Endothelial cell of umbilical vein (primary cell): ENCODE measurements around the gene LTBP1.

ENCODE experiments used
- GATA2 ChIP-seq: IDR thresholded peaks from 2 replicates; pipeline ENCODE4 v1.7.0; 2011; ENCODE audit warnings: low read depth, mild to moderate bottlenecking, moderate library complexity, mixed read lengths, low read length; ENCODE audit not compliant: insufficient read length, insufficient read depth
- POLR2AphosphoS5 ChIP-seq: IDR thresholded peaks from 2 replicates; pipeline ENCODE4 v1.6.1; 2012; ENCODE audit warnings: low read depth, mild to moderate bottlenecking, control low read depth, low read length, moderate library complexity; ENCODE audit not compliant: insufficient read depth
- TF ChIP-seq, protein P1 (sequence below): IDR thresholded peaks from 2 replicates; pipeline ENCODE4 v1.6.1; 2011; ENCODE audit not compliant: insufficient read depth, insufficient read length
- TF ChIP-seq, protein P2 (sequence below), 2 donors: IDR thresholded peaks; 1 replicate in 1 of 2; 2 replicates in 1 of 2; pipeline ENCODE4 v1.5.1; 2011; ENCODE audit warnings: low read length in 2 of 2, mild to moderate bottlenecking in 2 of 2, moderate library complexity in 2 of 2, control low read depth in 1 of 2, inconsistent platforms in 1 of 2, low read depth in 1 of 2; ENCODE audit not compliant: insufficient read depth in 1 of 2; ENCODE audit errors: extremely low read depth in 1 of 2

DNA sequence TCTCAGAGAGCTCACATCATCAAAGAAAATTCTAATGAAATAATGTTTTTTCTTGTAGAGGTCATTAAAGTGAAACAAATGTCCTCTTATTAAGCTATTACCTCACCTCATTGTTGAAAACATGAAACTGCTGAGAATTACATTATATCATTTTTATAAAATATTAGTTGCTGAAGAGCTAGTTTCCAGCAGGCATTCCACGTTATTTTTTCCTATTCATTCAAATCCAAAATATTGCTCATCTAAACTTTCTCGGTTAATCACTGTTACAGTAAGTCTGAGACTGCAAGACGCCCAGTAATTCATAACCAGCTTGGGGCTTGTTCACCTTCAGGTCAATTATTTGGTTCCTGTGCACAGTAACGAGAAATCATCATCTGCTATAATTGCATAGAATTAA, 391.2 kb downstream of the LTBP1 start:
- TF ChIP-seq, protein P1, sequence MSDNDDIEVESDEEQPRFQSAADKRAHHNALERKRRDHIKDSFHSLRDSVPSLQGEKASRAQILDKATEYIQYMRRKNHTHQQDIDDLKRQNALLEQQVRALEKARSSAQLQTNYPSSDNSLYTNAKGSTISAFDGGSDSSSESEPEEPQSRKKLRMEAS = no peak
- TF ChIP-seq, protein P2, sequence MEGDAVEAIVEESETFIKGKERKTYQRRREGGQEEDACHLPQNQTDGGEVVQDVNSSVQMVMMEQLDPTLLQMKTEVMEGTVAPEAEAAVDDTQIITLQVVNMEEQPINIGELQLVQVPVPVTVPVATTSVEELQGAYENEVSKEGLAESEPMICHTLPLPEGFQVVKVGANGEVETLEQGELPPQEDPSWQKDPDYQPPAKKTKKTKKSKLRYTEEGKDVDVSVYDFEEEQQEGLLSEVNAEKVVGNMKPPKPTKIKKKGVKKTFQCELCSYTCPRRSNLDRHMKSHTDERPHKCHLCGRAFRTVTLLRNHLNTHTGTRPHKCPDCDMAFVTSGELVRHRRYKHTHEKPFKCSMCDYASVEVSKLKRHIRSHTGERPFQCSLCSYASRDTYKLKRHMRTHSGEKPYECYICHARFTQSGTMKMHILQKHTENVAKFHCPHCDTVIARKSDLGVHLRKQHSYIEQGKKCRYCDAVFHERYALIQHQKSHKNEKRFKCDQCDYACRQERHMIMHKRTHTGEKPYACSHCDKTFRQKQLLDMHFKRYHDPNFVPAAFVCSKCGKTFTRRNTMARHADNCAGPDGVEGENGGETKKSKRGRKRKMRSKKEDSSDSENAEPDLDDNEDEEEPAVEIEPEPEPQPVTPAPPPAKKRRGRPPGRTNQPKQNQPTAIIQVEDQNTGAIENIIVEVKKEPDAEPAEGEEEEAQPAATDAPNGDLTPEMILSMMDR (IDR thresholded peaks at IDR 0.05; ENCODE audit: extremely low read depth in 1 of 2, insufficient read depth in 1 of 2, low read depth in 1 of 2, low read length in 2 of 2) = no peak
- TF ChIP-seq GATA2 (no peak), POLR2AphosphoS5 (no peak)
